ENCODE measurements around the gene IPO5. TPM values are rescaled to one million over a fixed set of nuclear protein-coding genes. Genes with fewer than 3 reads are reported as not detected.
A peak's percentile ranks its signal among the peaks of the same experiment; 100 is the strongest.
"Not testable (repeated sequence)": the region's sequence is repeated elsewhere in the genome, so short reads cannot be mapped to it uniquely, and the experiment has no call there.

IPO5 gene
- total RNA-seq, 1 donor from 2014 or later: 154 TPM

DNA sequence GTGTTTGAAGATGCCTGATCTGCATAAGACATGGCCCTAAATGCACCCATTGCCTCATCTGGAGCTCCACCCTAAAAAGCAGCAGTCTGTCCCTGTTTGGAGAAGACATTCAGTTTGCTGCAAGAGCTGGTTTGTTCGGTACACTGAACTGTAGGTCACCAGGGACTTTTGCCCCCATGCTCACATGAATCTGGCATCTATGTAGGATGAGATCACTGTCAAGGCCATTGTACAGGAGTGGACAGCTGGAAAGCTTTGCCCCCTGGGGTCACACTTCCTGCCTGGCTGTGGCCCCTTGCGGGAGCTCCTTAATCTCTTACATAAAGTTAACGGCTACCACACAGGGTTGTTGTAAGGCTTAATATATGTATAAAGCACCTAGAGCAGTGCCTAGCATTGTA is 73.0 kb downstream of the IPO5 start:
- H3K4me1 Mint-ChIP-seq (ENCODE audit: unreplicated experiment): peaks cover 9% of the 10 kb centered on the region
- no peaks in the 10 kb centered on the region for H3K9me3 Mint-ChIP-seq (ENCODE audit: unreplicated experiment)
- no peaks in the 10 kb centered on the region for H3K36me3 Mint-ChIP-seq (ENCODE audit: low read depth, unreplicated experiment)
- no peaks in the 10 kb centered on the region for H3K27me3 Mint-ChIP-seq (ENCODE audit: unreplicated experiment)
- no peak overlapping the region for H3K4me3 Mint-ChIP-seq (ENCODE audit: unreplicated experiment)
- DNase-seq (ENCODE audit: low spot score): no peak
- H3K27ac Mint-ChIP-seq (ENCODE audit: unreplicated experiment): no peak overlapping the region
- TF ChIP-seq, protein P1, sequence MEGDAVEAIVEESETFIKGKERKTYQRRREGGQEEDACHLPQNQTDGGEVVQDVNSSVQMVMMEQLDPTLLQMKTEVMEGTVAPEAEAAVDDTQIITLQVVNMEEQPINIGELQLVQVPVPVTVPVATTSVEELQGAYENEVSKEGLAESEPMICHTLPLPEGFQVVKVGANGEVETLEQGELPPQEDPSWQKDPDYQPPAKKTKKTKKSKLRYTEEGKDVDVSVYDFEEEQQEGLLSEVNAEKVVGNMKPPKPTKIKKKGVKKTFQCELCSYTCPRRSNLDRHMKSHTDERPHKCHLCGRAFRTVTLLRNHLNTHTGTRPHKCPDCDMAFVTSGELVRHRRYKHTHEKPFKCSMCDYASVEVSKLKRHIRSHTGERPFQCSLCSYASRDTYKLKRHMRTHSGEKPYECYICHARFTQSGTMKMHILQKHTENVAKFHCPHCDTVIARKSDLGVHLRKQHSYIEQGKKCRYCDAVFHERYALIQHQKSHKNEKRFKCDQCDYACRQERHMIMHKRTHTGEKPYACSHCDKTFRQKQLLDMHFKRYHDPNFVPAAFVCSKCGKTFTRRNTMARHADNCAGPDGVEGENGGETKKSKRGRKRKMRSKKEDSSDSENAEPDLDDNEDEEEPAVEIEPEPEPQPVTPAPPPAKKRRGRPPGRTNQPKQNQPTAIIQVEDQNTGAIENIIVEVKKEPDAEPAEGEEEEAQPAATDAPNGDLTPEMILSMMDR (IDR thresholded peaks at IDR 0.05; ENCODE audit: unreplicated experiment): no peak

DNA sequence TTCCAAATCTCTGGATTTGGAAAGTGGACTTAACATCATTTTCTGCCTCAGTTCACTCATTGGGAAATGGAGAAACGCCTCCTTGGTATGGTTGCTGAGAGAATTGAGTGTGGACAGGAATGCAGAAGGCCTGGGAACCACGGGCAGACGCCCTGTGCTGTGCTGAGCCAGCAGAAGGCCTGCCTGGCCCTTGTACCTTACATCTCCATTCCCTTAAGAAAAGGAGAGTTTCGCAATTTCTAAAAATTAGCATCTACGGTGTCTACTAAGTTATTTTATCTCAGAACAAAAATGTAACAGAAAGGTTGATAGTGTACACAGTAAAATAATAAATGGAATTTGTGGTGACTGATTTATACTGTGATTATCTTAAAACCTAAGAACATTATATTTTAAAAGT is 78.7 kb downstream of the IPO5 start:
- H3K36me3 Mint-ChIP-seq (ENCODE audit: low read depth, unreplicated experiment): no peaks in the 10 kb centered on the region
- H3K27ac Mint-ChIP-seq (ENCODE audit: unreplicated experiment): no peak overlapping the region
- H3K27me3 Mint-ChIP-seq (ENCODE audit: unreplicated experiment): no peaks in the 10 kb centered on the region
- no peaks in the 10 kb centered on the region for H3K9me3 Mint-ChIP-seq (ENCODE audit: unreplicated experiment)
- no peak for DNase-seq (ENCODE audit: low spot score)
- no peak overlapping the region for H3K4me3 Mint-ChIP-seq (ENCODE audit: unreplicated experiment)
- TF ChIP-seq, protein P1 (IDR thresholded peaks at IDR 0.05; ENCODE audit: unreplicated experiment): no peak
- peaks cover 2% of the 10 kb centered on the region for H3K4me1 Mint-ChIP-seq (ENCODE audit: unreplicated experiment)

- no peaks in the 10 kb centered on the region for H3K36me3 Mint-ChIP-seq (ENCODE audit: low read depth, unreplicated experiment)
- H3K4me1 Mint-ChIP-seq (ENCODE audit: unreplicated experiment): peaks cover 2% of the 10 kb centered on the region
- H3K9me3 Mint-ChIP-seq (ENCODE audit: unreplicated experiment): no peaks in the 10 kb centered on the region
- H3K27me3 Mint-ChIP-seq (ENCODE audit: unreplicated experiment): no peaks in the 10 kb centered on the region
- H3K4me3 Mint-ChIP-seq (ENCODE audit: unreplicated experiment): no peak overlapping the region
- TF ChIP-seq, protein P1 (IDR thresholded peaks at IDR 0.05; ENCODE audit: unreplicated experiment): peak; percentile 37
- peak; percentile 52 for DNase-seq (ENCODE audit: low spot score)
- H3K27ac Mint-ChIP-seq (ENCODE audit: unreplicated experiment): no peak overlapping the region
These were observed 80.1 kb downstream of the IPO5 start for GRCh38 chr13:98033277-98034247.

GRCh38 chr13:98035373-98035772 is 81.9 kb downstream of the IPO5 start:
- TF ChIP-seq, protein P1 (IDR thresholded peaks at IDR 0.05; ENCODE audit: unreplicated experiment): no peak
- peaks cover 2% of the 10 kb centered on the region for H3K4me1 Mint-ChIP-seq (ENCODE audit: unreplicated experiment)
- H3K36me3 Mint-ChIP-seq (ENCODE audit: low read depth, unreplicated experiment): no peaks in the 10 kb centered on the region
- no peaks in the 10 kb centered on the region for H3K9me3 Mint-ChIP-seq (ENCODE audit: unreplicated experiment)
- no peak for DNase-seq (ENCODE audit: low spot score)
- no peaks in the 10 kb centered on the region for H3K27me3 Mint-ChIP-seq (ENCODE audit: unreplicated experiment)
- H3K27ac Mint-ChIP-seq (ENCODE audit: unreplicated experiment): no peak overlapping the region
- no peak overlapping the region for H3K4me3 Mint-ChIP-seq (ENCODE audit: unreplicated experiment)

DNA sequence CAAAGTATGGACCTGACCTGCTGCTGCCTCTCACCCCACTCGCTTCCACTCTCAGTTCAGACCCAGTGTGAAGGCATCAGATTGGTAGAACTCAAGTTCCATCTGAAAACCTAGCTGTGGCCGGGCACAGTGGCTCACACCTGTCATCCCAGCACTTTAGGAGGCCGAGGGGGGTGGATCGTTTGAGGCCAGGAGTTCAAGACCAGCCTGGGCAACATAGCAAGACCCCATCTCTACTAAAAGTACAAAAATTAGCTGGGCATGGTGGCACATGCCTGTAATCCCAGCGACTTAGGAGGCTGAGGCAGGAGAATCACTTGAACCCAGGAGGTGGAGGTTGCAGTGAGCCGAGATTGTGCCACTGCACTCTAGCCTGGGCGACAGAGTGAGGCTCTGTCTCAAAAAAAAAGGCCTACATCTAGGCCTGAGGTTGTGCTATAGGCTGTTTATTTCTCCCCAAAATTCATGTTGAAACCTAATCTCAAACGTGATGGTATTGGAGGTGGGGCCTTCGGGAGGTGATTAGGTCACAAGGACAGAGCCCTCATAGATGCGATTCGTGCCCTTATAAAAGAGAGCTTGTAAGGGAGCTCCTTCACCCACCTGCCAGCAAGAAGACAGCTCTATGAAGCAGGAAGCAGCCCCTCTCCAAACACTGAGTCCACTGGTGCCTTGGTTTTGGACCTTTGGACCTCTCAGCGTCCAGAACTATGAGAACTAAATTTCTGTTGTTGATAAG is 83.3 kb downstream of the IPO5 start:
- H3K4me1 Mint-ChIP-seq (ENCODE audit: unreplicated experiment); DNase-seq (ENCODE audit: low spot score); H3K4me3 Mint-ChIP-seq (ENCODE audit: unreplicated experiment); H3K36me3 Mint-ChIP-seq (ENCODE audit: low read depth, unreplicated experiment); H3K9me3 Mint-ChIP-seq (ENCODE audit: unreplicated experiment); H3K27me3 Mint-ChIP-seq (ENCODE audit: unreplicated experiment); H3K27ac Mint-ChIP-seq (ENCODE audit: unreplicated experiment): not testable (repeated sequence)

All from endothelial cell (in vitro differentiated cells).